Measurements from ENCODE around the gene ARMH3. TPM values are rescaled to one million over a fixed set of nuclear protein-coding genes. Genes with fewer than 3 reads are reported as not detected.

The ARMH3 gene
- total and polyA plus RNA-seq, 8 donors: 3.5 to 29.0 (median 17.2) TPM

- Histone ChIP-seq H3K27ac (no peak overlapping the region), H3K27me3 (no peaks in the 10 kb centered on the region), H3K4me3 (no peak overlapping the region), H3K9me3 (no peaks in the 10 kb centered on the region), H3K36me3 (peaks cover 18 to 58% (median 48%) of the 10 kb centered on the region in 4 donors), H3K4me1 (peaks cover 10 to 37% (median 16%) of the 10 kb centered on the region in 4 donors)
- intact Hi-C loops (cut with DNase I; ENCODE audit: low total_unique reads): no loop called here
- TF ChIP-seq POLR2A (IDR thresholded peaks at IDR 0.05) (no peak), CTCF (IDR thresholded peaks at IDR 0.05) (no peak), POLR2AphosphoS5 (IDR thresholded peaks at IDR 0.05) (no peak), EP300 (IDR thresholded peaks at IDR 0.05) (no peak)
- DNase-seq: peak in 1 of 2 donors; percentile 3
- 91 to 95% (median 92%) methylated on average over 3 of the region's 3 CpGs for WGBS, 5 donors
Measured at GRCh38 chr10:101845893-101846292, 210.1 kb downstream of the ARMH3 start.

GRCh38 chr10:101843032-101844021 lies 212.6 kb downstream of the ARMH3 start, which contains the start of gene KCNIP2:
KCNIP2 (minus strand) TSS chr10:101843800; CDS start chr10:101843568, 232 bp downstream.
- H3K27ac ChIP-seq: no peak within 1 kb of the TSS

GRCh38 chr10:101841826-101842225 lies 214.1 kb downstream of the ARMH3 start:
- H3K4me3 ChIP-seq: no peak overlapping the region
- H3K4me1 ChIP-seq: peaks cover 24 to 41% (median 31%) of the 10 kb centered on the region in 4 donors
- TF ChIP-seq CTCF (IDR thresholded peaks at IDR 0.05): no peak
- no peak for TF ChIP-seq EP300 (IDR thresholded peaks at IDR 0.05)
- no peak for TF ChIP-seq POLR2AphosphoS5 (IDR thresholded peaks at IDR 0.05)
- TF ChIP-seq POLR2A (IDR thresholded peaks at IDR 0.05): no peak
- H3K36me3 ChIP-seq: peaks cover 11 to 23% (median 19%) of the 10 kb centered on the region in 4 donors
- DNase-seq: peak in 1 of 2 donors; percentile 15
- intact Hi-C loops (cut with DNase I; ENCODE audit: low total_unique reads): no loop called here
- no peak overlapping the region for H3K27ac ChIP-seq
- no peaks in the 10 kb centered on the region for H3K9me3 ChIP-seq
- H3K27me3 ChIP-seq: no peaks in the 10 kb centered on the region

More at GRCh38 chr10:101843032-101844021, 212.6 kb downstream of the ARMH3 start, which contains the start of gene KCNIP2:
- peak within 1 kb of the TSS; percentile 15 to 35 (median 28) for H3K4me3 ChIP-seq
- DNase-seq: peak in 1 of 2 donors; percentile 59
- WGBS, 5 donors: 31 to 59% (median 34%) methylated on average over 22 to 58 of the region's 60 CpGs
- intact Hi-C loops (cut with DNase I; ENCODE audit: low total_unique reads): no loop called here
- no peak for TF ChIP-seq EP300 (IDR thresholded peaks at IDR 0.05)
- peak in 3 of 7 experiments; percentile 14 to 38 (median 33) for TF ChIP-seq CTCF (IDR thresholded peaks at IDR 0.05)
- H3K27me3 ChIP-seq: no peaks in the 10 kb centered on the region
- peaks cover 24 to 46% (median 31%) of the 10 kb centered on the region in 4 donors for H3K4me1 ChIP-seq
- H3K9me3 ChIP-seq: no peaks in the 10 kb centered on the region
- H3K36me3 ChIP-seq: peaks cover 18 to 38% (median 34%) of the 10 kb centered on the region in 4 donors

GRCh38 chr10:101840741-101841453 lies 215.1 kb downstream of the ARMH3 start:
- Histone ChIP-seq H3K9me3 (no peaks in the 10 kb centered on the region), H3K36me3 (peaks cover 4 to 14% (median 10%) of the 10 kb centered on the region in 4 donors), H3K4me1 (peaks cover 24 to 47% (median 31%) of the 10 kb centered on the region in 4 donors), H3K27ac (no peak overlapping the region), H3K27me3 (no peaks in the 10 kb centered on the region), H3K4me3 (peak overlapping the region; percentile 18 to 51 (median 42))
- DNase-seq: peak; percentile 78 to 94
- TF ChIP-seq CTCF (IDR thresholded peaks at IDR 0.05) (peak in 5 of 7 experiments; percentile 56 to 84 (median 78)), POLR2AphosphoS5 (IDR thresholded peaks at IDR 0.05) (no peak)
- intact Hi-C loops (cut with DNase I; ENCODE audit: low total_unique reads): no loop called here
- WGBS, 5 donors: 3 to 6% (median 4%) methylated on average over 40 to 46 of the region's 46 CpGs

All from stomach (tissue), 9 donors.